Esophagus muscularis mucosa (tissue), 4 donors: Measurements from ENCODE around the gene EBF3. TPM values are rescaled to one million over a fixed set of nuclear protein-coding genes. Genes with fewer than 3 reads are reported as not detected.

ENCODE experiments used
- DNase-seq: peaks from one replicate; pipeline ENCODE4 v3.0.0-alpha.2; 2017; ENCODE audit errors: extremely low spot score
- H3K27ac ChIP-seq, 4 donors: fragments of 200-600 bp; sonication (generic); replicated peaks in 1 of 4; 1 replicate in 3 of 4; 2 replicates in 1 of 4; pipeline ENCODE4 v1.5.1; 2016 to 2019; ENCODE audit warnings: mild to moderate bottlenecking in 1 of 4
- H3K27me3 ChIP-seq, 4 donors: fragments of 200-600 bp; sonication (generic); one replicate each; pipeline versions ENCODE4 v1.5.1 to v1.6.0; 2016 to 2019
- H3K36me3 ChIP-seq, 4 donors: fragments of 200-600 bp; sonication (generic); one replicate each; pipeline ENCODE4 v1.5.1; 2016 to 2019
- H3K4me1 ChIP-seq, 4 donors: fragments of 200-600 bp; sonication (generic); one replicate each; pipeline ENCODE4 v1.5.1; 2016 to 2019
- H3K4me3 ChIP-seq, 4 donors: fragments of 200-600 bp; sonication (generic); 1 replicate in 2 of 4; 2 replicates in 2 of 4; pipeline ENCODE4 v1.5.1; 2016 to 2019; ENCODE audit warnings: mild to moderate bottlenecking in 4 of 4, moderate library complexity in 1 of 4
- H3K9me3 ChIP-seq, 4 donors: fragments of 200-600 bp; sonication (generic); 1 replicate in 3 of 4; 2 replicates in 1 of 4; pipeline ENCODE4 v1.5.1; 2016 to 2019
- EP300 ChIP-seq: sonication (generic); formaldehyde crosslinking; IDR thresholded peaks from one replicate; pipeline ENCODE4 v1.6.1; 2017; ENCODE audit warnings: antibody characterized with exemption
- POLR2A ChIP-seq: fragments of 450-650 bp; IDR thresholded peaks from one replicate; pipeline ENCODE4 v1.6.1; 2017; ENCODE audit warnings: antibody characterized with exemption, moderate library complexity, mild to moderate bottlenecking, low read depth
- POLR2AphosphoS5 ChIP-seq, 2 donors: sonication (generic); formaldehyde crosslinking; IDR thresholded peaks; one replicate each; pipeline ENCODE4 v1.6.1; 2017; ENCODE audit warnings: antibody characterized with exemption in 2 of 2
- WGBS: methylation state at CpG from one replicate; pipeline ENCODE4 v1.1.5; 2018; 5-methylcytosine and 5-hydroxymethylcytosine counted together
- intact Hi-C: fragments of 100-400 bp; cut with DNase I; formaldehyde crosslinking; loops from one replicate; pipeline ENCODE4 v1.15.1; 2023
- total RNA-seq, 4 donors: library from RNA; depleted of rRNA; stranded (reverse); fragments of >200 nt; gene quantifications; one replicate each; pipeline versions ENCODE4 v1.1.0 to v1.2.1, GENCODE V29; 2016
- TF ChIP-seq, protein P1 (sequence below), 3 experiments: fragments of 200-600 bp in 2 of 3; fragments of 450-650 bp in 1 of 3; sonication (generic) in 2 of 3; IDR thresholded peaks; one replicate each; pipeline ENCODE4 v1.5.1; 2017 to 2019; ENCODE audit warnings: antibody characterized with exemption in 3 of 3, mild to moderate bottlenecking in 2 of 3, moderate library complexity in 1 of 3

The EBF3 gene
- total RNA-seq, 4 donors from 2014 or later: 2.9 to 7.3 (median 5.2) TPM

DNA sequence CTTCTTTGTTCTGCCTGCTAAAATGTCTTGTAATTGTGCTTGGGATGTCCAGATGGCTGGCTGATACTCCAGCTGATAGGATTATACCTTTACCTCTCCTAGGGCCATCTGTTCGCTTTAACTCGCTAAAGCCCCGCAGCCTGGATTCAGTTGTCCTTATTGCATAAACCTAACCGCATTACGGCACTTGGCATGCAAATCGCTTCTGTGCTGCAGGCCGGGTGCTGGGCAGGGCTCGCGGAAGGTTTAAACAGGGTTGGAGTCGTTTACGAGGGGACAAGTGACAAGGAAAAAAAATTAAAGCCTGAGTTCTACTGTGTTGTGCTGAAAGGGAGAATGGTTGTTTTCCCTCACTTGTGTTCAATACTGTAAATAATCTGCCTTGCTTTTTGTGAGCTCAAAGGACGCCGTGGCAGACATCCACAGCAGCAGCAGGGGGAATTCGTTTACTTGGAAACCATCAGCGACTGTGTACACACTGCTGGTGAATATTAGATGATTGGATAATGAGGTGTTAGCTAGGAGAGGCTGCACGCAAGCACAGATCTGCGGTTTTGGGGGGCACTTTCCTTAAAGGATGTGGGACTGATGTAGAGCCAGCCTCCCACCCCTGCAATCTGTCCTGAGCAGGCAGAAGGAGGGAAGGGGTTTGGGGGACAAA is 93.0 kb downstream of the EBF3 start:
- H3K27ac ChIP-seq: no peak overlapping the region
- H3K27me3 ChIP-seq: no peaks in the 10 kb centered on the region
- H3K4me1 ChIP-seq: peaks cover 0 to 14% (median 13%) of the 10 kb centered on the region in 4 donors
- no peak for TF ChIP-seq POLR2A
- no peak for TF ChIP-seq EP300
- TF ChIP-seq, protein P1, sequence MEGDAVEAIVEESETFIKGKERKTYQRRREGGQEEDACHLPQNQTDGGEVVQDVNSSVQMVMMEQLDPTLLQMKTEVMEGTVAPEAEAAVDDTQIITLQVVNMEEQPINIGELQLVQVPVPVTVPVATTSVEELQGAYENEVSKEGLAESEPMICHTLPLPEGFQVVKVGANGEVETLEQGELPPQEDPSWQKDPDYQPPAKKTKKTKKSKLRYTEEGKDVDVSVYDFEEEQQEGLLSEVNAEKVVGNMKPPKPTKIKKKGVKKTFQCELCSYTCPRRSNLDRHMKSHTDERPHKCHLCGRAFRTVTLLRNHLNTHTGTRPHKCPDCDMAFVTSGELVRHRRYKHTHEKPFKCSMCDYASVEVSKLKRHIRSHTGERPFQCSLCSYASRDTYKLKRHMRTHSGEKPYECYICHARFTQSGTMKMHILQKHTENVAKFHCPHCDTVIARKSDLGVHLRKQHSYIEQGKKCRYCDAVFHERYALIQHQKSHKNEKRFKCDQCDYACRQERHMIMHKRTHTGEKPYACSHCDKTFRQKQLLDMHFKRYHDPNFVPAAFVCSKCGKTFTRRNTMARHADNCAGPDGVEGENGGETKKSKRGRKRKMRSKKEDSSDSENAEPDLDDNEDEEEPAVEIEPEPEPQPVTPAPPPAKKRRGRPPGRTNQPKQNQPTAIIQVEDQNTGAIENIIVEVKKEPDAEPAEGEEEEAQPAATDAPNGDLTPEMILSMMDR (IDR thresholded peaks at IDR 0.05): no peak
- no peak for TF ChIP-seq POLR2AphosphoS5 (IDR thresholded peaks at IDR 0.05)
- WGBS: 30% methylated on average over 17 of the region's 17 CpGs
- no peaks in the 10 kb centered on the region for H3K9me3 ChIP-seq
- intact Hi-C loops: no loop called here
- H3K36me3 ChIP-seq: peaks cover 0 to 65% (median 6%) of the 10 kb centered on the region in 4 donors
- no peak overlapping the region for H3K4me3 ChIP-seq
- DNase-seq: no peak

DNA sequence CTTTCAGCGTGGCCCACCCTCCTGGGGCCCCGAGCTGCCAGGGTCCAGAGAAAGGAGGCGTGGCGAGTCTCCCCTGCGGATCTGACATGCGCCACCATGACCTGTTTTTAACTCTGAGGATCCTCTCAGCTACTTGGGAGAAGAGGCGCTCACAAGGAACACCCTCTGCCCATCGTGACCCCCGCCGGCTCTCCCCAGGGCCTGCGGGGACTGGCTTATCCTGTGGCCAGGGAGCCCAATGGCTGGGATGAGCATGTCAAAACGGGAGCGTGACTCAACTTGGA is 93.7 kb downstream of the EBF3 start:
- Histone ChIP-seq H3K27ac (no peak overlapping the region), H3K4me1 (peaks cover 0 to 14% (median 13%) of the 10 kb centered on the region in 4 donors), H3K9me3 (no peaks in the 10 kb centered on the region), H3K4me3 (no peak overlapping the region), H3K27me3 (no peaks in the 10 kb centered on the region), H3K36me3 (peaks cover 0 to 63% (median 6%) of the 10 kb centered on the region in 4 donors)
- intact Hi-C loops: no loop called here
- WGBS: 92% methylated on average over 13 of the region's 13 CpGs
- no peak for TF ChIP-seq EP300
- no peak for TF ChIP-seq POLR2A
- DNase-seq: no peak

DNA sequence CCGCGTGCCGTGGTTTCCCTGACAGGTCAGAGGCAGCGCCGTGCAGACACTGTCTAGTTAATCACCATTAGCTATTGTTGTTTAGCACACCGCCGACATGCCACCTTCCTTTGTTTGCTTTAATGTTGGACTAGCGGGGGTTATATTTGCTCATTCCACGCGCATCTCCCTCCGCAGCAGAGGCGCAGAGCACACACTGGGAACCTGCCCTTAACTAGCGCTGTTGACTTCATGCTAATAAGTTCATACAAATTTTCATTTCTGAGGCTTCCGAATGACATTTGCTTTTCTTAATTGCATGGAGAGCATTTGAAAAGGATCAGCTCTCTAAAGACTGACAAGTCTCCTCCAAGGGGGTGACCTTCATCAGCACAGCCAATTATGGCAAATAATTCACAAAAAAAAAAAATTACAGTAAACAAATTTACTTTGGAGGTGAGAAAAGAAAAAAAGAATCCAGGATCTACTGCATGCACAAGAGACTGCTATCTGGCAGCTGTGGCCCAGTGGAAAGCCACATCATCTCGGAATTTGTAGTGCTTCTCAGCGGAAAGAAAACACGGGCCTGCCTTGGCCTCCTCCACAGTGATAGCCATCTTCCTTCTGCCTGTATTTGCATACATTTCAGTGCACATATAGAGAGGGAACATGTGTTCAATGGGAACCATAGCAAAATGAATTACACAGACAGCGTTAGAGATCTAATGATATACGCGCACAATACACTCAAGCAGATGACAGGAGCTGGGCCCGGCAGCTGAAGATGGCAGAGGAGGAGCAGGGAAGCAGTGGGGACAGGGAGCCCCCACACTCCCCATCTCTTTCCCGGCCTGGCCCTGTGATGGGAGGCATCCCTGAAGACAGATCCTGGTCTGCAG is 94.2 kb downstream of the EBF3 start:
- Histone ChIP-seq H3K4me1 (peaks cover 0 to 14% (median 13%) of the 10 kb centered on the region in 4 donors), H3K4me3 (no peak overlapping the region), H3K27me3 (no peaks in the 10 kb centered on the region), H3K36me3 (peaks cover 0 to 61% (median 6%) of the 10 kb centered on the region in 4 donors), H3K27ac (no peak overlapping the region), H3K9me3 (no peaks in the 10 kb centered on the region)
- no peak for DNase-seq
- intact Hi-C loops: no loop called here
- TF ChIP-seq EP300 (no peak), POLR2AphosphoS5 (IDR thresholded peaks at IDR 0.05) (no peak), POLR2A (no peak)
- TF ChIP-seq, protein P1 (IDR thresholded peaks at IDR 0.05): no peak
- 94% methylated on average over 22 of the region's 22 CpGs for WGBS

DNA sequence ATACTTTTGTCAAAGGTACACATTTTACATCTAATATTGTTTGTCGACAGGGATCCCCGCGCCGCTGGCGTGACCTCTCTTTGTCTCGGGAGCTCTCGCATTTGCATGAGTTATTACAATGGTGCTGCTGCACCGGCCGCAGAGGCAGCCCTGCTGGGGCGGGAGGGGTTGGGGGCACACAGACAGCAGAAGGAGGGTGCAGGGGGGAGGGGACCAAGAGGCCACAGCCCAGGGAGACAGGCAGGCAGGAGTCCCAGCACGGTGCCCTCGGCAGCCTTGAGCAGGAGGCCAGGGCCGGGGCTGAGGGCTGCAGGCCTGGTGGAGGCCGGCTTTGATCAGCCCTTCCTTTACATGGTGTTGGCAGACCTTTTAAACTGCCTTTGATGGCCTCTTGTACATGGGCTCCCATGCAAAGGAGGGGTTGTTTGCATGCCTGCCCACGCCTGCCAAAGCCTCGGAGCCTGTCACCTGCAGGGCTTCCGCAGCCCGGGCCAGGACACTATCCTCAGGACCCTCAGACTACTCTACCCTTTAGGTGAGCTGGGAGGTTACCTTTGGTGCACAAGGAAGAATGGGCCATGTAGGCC is 95.5 kb downstream of the EBF3 start:
- DNase-seq: no peak
- intact Hi-C loops: no loop called here
- H3K27me3 ChIP-seq: no peaks in the 10 kb centered on the region
- TF ChIP-seq POLR2A: no peak
- TF ChIP-seq EP300: no peak
- TF ChIP-seq POLR2AphosphoS5 (IDR thresholded peaks at IDR 0.05): no peak
- TF ChIP-seq, protein P1 (IDR thresholded peaks at IDR 0.05): no peak
- WGBS: 92% methylated on average over 12 of the region's 18 CpGs
- H3K9me3 ChIP-seq: no peaks in the 10 kb centered on the region
- peaks cover 0 to 14% (median 13%) of the 10 kb centered on the region in 4 donors for H3K4me1 ChIP-seq
- no peak overlapping the region for H3K4me3 ChIP-seq
- H3K36me3 ChIP-seq: peaks cover 0 to 61% (median 6%) of the 10 kb centered on the region in 4 donors
- no peak overlapping the region for H3K27ac ChIP-seq

DNA sequence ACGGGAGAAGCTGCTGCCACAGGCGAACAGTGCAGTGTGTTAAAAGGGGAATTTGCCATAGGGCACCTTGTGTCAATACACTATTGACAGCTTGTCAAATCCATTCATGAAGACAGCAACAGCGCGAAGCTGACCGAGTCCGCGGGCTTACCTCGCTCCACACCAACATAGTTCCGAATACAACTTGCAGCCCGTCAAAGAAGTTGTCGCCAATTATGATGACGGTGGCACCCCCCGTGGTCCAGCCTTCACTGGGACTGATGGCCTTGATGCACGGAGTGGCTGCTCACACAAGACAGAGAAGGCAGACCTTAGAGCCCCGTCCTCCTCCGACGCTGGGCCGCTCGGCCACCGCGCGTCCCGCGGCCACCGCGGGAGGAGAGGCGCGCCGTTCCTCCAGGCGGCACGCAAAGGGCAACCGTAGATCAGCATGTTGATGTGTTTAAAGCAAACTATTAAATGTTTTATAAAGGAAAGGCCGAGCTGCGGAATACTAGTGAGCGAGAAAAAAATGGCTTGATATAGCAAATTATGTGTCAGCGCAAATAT is 96.4 kb downstream of the EBF3 start:
- Histone ChIP-seq H3K4me3 (no peak overlapping the region), H3K36me3 (peaks cover 0 to 55% (median 6%) of the 10 kb centered on the region in 4 donors), H3K4me1 (peaks cover 0 to 14% (median 13%) of the 10 kb centered on the region in 4 donors), H3K27me3 (no peaks in the 10 kb centered on the region), H3K27ac (no peak overlapping the region), H3K9me3 (no peaks in the 10 kb centered on the region)
- 95% methylated on average over 35 of the region's 36 CpGs for WGBS
- no peak for DNase-seq
- intact Hi-C loops: no loop called here
- TF ChIP-seq POLR2AphosphoS5 (IDR thresholded peaks at IDR 0.05) (no peak), EP300 (no peak), POLR2A (no peak)
- TF ChIP-seq, protein P1 (IDR thresholded peaks at IDR 0.05): no peak
